Measurements from ENCODE around the gene TET3. TPM values are rescaled to one million over a fixed set of nuclear protein-coding genes. Genes with fewer than 3 reads are reported as not detected.

Gene TET3
- polyA plus RNA-seq, 4 donors = 19.3 to 26.9 (median 22.0) TPM

GRCh38 chr2:73985308-73986084, 786 bp downstream of the TET3 start:
- DNase-seq (ENCODE audit: low read depth in 4 of 4, low spot score in 2 of 4) = no peak

DNA sequence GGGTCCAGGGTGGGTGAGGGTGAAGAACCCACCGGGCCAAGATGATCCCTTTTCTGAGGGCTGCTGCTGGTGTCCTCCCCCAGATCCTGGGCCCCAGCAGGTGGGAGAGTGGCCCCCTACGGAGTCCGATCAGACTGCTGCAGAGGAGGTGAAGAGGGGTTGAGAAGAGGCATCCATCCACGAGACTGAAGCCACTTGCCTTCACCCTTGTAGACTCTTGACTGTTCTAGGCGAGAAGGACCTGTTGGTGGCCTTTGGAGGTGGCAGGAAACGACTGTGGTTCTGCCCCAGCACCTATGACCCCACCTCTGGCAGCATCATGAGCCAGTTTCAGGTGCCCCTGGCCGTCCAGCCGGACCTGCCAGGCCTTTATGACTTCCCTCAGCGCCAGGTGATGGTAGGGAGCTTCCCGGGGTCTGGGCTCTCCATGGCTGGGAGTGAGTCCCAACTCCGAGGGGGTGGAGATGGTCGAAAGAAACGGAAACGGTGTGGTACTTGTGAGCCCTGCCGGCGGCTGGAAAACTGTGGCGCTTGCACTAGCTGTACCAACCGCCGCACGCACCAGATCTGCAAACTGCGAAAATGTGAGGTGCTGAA, 1.5 kb downstream of the TET3 start:
- DNase-seq (ENCODE audit: low read depth in 4 of 4, low spot score in 2 of 4) = no peak

GRCh38 chr2:73987109-73987947, 2.6 kb downstream of the TET3 start:
- DNase-seq (ENCODE audit: low read depth in 4 of 4, low spot score in 2 of 4) = no peak

GRCh38 chr2:73987948-73988700, 3.4 kb downstream of the TET3 start:
- no peak for DNase-seq (ENCODE audit: low read depth in 4 of 4, low spot score in 2 of 4)

GRCh38 chr2:73989972-73990371, 5.3 kb downstream of the TET3 start:
- no peak for DNase-seq (ENCODE audit: low read depth in 4 of 4, low spot score in 2 of 4)

GRCh38 chr2:73990531-73990930, 5.8 kb downstream of the TET3 start:
- DNase-seq (ENCODE audit: low read depth in 4 of 4, low spot score in 2 of 4) = no peak

GRCh38 chr2:73992036-73992435, 7.3 kb downstream of the TET3 start:
- no peak for DNase-seq (ENCODE audit: low read depth in 4 of 4, low spot score in 2 of 4)

DNA sequence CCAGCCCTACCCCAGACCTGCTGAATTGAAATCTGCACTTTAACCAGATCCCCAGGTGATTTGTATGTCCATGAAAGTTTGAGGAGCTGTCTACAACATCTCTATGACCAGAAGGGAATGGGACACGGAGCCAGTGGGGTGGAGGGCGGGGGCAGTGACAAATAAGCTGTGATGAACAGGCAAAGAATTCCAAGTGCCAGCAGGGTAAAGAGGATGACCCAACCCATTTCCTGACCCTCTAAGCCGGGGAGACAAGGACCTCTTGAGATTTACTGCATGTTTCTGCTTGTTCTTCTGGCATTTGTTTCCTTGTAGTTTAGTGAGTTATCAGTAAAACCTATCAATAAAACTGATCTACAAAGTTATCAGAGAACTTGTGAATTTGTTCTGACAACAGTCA, 8.7 kb downstream of the TET3 start:
- no peak for DNase-seq (ENCODE audit: low read depth in 4 of 4, low spot score in 2 of 4)

GRCh38 chr2:73993778-73994177, 9.1 kb downstream of the TET3 start:
- DNase-seq (ENCODE audit: low read depth in 4 of 4, low spot score in 2 of 4) = no peak

DNA sequence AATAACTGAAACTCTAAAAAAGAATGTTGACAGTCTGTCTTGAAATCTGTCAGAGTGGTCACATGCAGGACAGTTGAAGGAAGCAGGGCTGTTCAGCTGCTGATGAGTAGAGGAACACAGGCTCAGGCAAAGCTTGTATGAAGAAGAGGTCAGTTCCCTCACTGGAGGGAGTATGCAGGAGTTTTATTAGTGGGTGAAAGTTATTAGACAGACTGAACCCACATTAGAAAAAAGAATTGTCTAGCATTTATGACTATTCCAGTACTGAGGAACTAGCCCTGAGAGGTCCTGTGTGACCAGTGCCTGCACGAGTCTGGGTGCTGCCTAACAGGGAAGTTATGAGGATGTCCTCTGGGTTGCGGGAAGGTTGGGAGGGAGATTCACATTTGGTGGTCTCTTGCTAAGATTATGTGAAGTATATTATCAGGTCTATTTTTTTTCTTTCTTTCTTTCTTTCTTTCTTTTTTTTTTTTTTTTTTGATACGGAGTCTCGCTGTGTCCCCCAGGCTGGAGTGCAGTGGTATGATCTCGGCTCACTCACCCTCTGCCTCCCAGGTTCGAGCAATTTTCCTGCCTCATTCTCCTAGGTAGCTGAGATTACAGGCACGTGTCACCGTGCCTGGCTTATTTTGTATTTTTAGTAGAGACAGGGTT, 9.6 kb downstream of the TET3 start:
- DNase-seq (ENCODE audit: low read depth in 4 of 4, low spot score in 2 of 4) = no peak

DNA sequence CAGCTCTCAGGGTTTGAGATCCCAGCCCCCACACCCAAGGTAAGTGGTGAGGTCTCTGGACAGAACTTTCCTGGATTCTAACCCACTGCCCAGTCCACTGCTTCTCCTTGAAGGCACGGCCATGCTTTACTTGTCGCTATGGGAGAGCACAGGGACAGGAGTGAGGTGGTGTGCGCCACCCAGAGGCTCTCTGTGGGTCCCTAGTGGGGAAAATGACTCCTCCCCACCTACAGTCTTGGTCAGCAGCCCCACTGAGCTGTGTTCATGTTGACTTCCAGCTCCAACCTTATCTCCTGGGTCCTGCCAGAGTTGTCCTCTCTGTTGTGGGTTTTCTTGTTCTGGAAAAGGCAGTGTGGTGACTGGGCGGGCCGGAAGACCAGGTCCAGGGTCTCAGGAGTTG, 11.1 kb downstream of the TET3 start:
- DNase-seq (ENCODE audit: low read depth in 4 of 4, low spot score in 2 of 4) = no peak

DNA sequence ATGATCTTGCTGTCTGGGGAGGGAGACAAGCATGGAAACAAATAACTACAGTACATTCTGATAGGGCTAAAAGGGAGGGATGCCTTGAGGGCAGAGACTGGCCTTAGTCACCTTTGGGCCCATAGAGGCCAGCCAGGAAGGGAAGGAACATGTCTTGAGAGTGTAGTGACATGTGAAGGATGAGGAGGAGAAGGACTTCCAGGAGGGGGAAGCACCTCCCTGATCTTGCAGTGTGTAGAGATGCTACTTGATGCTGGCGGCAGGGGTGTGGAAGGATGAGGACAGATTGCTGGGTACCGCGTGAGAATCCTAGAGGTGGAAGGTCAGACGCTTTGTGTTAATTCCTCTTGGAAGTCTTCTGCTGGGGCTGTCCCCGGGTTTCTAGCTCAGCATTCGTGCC, 13.1 kb downstream of the TET3 start:
- DNase-seq (ENCODE audit: low read depth in 4 of 4, low spot score in 2 of 4) = no peak

GRCh38 chr2:73998451-73998850, 13.7 kb downstream of the TET3 start:
- no peak for DNase-seq (ENCODE audit: low read depth in 4 of 4, low spot score in 2 of 4)

GRCh38 chr2:73998933-73999332, 14.2 kb downstream of the TET3 start:
- no peak for DNase-seq (ENCODE audit: low read depth in 4 of 4, low spot score in 2 of 4)

DNA sequence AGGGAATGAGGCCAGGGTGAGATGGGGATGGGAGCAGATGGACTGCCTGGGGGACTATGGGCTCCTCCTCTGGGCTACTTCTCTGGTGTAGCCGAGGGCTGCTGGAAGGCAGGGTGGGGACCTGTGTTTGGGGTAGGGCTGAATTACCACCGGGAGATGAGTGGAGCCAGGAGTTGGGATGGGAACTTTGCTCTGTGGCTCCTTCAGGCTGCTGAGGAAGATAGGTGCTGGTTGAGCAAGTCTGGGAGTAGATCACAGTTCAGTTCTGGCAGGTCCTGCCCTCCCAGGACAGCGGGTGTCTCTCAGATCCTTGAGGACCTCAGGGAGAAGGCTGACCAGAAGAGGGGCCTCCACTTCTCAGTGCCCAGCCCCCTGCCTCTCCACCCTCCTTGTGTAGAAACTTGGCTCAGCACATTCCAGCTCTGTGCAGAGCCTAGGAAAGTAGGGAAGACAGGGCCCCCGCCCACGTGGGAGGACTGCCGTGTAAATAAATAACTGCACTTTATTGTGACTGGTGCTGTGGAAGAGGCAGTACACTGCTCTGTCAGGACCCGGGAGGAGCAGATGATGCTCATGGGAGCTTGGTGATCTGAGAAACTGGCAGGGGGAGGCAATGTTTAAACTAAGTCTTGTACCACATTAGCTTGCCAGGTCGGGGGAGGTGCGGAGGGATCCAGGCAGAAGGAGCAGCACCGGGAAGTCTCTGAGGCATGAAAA, 15.3 kb downstream of the TET3 start:
- DNase-seq (ENCODE audit: low read depth in 4 of 4, low spot score in 2 of 4) = no peak

DNA sequence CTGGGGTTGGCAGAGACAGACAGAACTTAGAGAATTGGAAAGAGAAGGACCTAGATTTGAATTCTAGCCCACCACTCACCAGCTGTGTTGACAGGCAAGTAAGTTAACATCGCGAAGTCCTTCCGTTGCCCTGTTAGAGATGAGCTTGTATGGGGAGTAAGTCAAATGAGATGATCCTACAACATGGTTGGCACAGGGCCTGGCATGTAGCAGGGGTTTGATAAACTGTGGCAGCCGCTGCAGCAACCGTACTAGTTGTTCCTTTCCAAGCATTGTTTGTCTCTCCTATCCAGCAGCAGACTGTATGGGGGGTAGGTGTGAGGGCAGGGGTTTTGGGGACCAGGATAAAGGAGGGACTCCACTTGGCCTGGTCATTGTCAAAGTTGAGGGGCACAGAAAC, 16.0 kb downstream of the TET3 start:
- no peak for DNase-seq (ENCODE audit: low read depth in 4 of 4, low spot score in 2 of 4)

GRCh38 chr2:74001121-74001520, 16.4 kb downstream of the TET3 start:
- no peak for DNase-seq (ENCODE audit: low read depth in 4 of 4, low spot score in 2 of 4)

- DNase-seq (ENCODE audit: low read depth in 4 of 4, low spot score in 2 of 4) = no peak
Observed at GRCh38 chr2:74001781-74002504, 17.2 kb downstream of the TET3 start.
